Colonic mucosa (tissue), 4 donors: ENCODE results near the gene FBLIM1. TPM values are rescaled to one million over a fixed set of nuclear protein-coding genes. Genes with fewer than 3 reads are reported as not detected.

Source experiments
- DNase-seq: peaks from one replicate; pipeline ENCODE4 v3.0.0-alpha.2; 2020
- H3K27ac ChIP-seq: fragments of 200-600 bp; one replicate; pipeline ENCODE4 v1.8.0; 2021
- H3K27me3 ChIP-seq: fragments of 200-600 bp; one replicate; pipeline ENCODE4 v1.8.0; 2021
- H3K36me3 ChIP-seq: fragments of 200-600 bp; one replicate; pipeline ENCODE4 v1.8.0; 2021
- H3K4me1 ChIP-seq: fragments of 200-600 bp; one replicate; pipeline ENCODE4 v1.8.0; 2021; ENCODE audit warnings: mild to moderate bottlenecking
- H3K4me3 ChIP-seq: fragments of 200-600 bp; one replicate; pipeline ENCODE4 v1.8.0; 2021
- H3K9ac ChIP-seq, 2 donors: one replicate each; pipeline ENCODE4 v1.7.0; 2013; ENCODE audit warnings: control low read depth in 2 of 2, low read depth in 2 of 2, low read length in 2 of 2
- H3K9me3 ChIP-seq: fragments of 200-600 bp; one replicate; pipeline ENCODE4 v1.8.0; 2021
- intact Hi-C: fragments of 100-400 bp; cut with DNase I; formaldehyde crosslinking; loops from one replicate; pipeline ENCODE4 v1.14.1; 2022
- total RNA-seq, 2 donors: library from RNA; stranded (reverse); fragmentation: NEBNext Ultra II Directional in 1 of 2; extraction: Animal tissue kit (Norgen Biotek cat#: 25700) in 1 of 2; gene quantifications; one replicate each; pipeline ENCODE4 v1.2.1, GENCODE V29; 2021
- TF ChIP-seq, protein P1 (sequence below): fragments of 200-600 bp; IDR thresholded peaks from one replicate; pipeline ENCODE4 v1.8.0; 2022; ENCODE audit warnings: antibody characterized with exemption, mild to moderate bottlenecking
- donor health status: healthy.
- donor health status: DM: no; HTN: no; CAD: no.
- donor health status: DM: no; HTN: no; CAD: no.

Gene FBLIM1
- total RNA-seq, 2 donors from 2014 or later = 167 to 213 TPM

DNA sequence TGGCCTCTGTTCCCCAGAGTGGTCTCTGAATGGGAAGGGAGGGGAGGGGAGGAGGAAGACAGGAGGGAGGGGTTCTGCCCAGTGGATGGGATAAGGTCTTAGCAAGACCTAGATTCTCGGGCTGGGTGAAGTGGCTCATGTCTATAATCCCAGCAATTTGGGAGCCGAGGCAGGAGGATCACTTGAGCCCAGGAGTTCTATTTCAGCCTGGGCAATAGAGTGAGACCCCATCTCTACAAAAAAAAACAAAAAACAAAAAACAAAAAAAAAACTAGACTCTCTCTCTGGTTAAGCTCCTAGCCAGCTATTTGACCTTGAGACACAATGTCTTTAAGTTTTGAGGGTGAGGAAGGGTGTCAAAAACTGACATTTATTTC, 37.5 kb downstream of the FBLIM1 start:
- TF ChIP-seq, protein P1, sequence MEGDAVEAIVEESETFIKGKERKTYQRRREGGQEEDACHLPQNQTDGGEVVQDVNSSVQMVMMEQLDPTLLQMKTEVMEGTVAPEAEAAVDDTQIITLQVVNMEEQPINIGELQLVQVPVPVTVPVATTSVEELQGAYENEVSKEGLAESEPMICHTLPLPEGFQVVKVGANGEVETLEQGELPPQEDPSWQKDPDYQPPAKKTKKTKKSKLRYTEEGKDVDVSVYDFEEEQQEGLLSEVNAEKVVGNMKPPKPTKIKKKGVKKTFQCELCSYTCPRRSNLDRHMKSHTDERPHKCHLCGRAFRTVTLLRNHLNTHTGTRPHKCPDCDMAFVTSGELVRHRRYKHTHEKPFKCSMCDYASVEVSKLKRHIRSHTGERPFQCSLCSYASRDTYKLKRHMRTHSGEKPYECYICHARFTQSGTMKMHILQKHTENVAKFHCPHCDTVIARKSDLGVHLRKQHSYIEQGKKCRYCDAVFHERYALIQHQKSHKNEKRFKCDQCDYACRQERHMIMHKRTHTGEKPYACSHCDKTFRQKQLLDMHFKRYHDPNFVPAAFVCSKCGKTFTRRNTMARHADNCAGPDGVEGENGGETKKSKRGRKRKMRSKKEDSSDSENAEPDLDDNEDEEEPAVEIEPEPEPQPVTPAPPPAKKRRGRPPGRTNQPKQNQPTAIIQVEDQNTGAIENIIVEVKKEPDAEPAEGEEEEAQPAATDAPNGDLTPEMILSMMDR = no peak
- Histone ChIP-seq H3K9ac (peak overlapping the region; percentile 35 to 41), H3K36me3 (no peaks in the 10 kb centered on the region), H3K4me3 (no peak overlapping the region), H3K27me3 (no peaks in the 10 kb centered on the region), H3K4me1 (peaks cover 13% of the 10 kb centered on the region), H3K27ac (peak overlapping the region; percentile 75), H3K9me3 (no peaks in the 10 kb centered on the region)
- intact Hi-C loops = no loop called here
- no peak for DNase-seq

- Histone ChIP-seq H3K4me3 (no peak overlapping the region), H3K4me1 (peaks cover 13% of the 10 kb centered on the region), H3K27ac (no peak overlapping the region), H3K36me3 (no peaks in the 10 kb centered on the region), H3K9ac (no peak overlapping the region), H3K27me3 (no peaks in the 10 kb centered on the region), H3K9me3 (no peaks in the 10 kb centered on the region)
- intact Hi-C loops = no loop called here
- TF ChIP-seq, protein P1 = no peak
- peak; percentile 68 for DNase-seq
Observed at GRCh38 chr1:15797614-15798390, 39.2 kb downstream of the FBLIM1 start.

DNA sequence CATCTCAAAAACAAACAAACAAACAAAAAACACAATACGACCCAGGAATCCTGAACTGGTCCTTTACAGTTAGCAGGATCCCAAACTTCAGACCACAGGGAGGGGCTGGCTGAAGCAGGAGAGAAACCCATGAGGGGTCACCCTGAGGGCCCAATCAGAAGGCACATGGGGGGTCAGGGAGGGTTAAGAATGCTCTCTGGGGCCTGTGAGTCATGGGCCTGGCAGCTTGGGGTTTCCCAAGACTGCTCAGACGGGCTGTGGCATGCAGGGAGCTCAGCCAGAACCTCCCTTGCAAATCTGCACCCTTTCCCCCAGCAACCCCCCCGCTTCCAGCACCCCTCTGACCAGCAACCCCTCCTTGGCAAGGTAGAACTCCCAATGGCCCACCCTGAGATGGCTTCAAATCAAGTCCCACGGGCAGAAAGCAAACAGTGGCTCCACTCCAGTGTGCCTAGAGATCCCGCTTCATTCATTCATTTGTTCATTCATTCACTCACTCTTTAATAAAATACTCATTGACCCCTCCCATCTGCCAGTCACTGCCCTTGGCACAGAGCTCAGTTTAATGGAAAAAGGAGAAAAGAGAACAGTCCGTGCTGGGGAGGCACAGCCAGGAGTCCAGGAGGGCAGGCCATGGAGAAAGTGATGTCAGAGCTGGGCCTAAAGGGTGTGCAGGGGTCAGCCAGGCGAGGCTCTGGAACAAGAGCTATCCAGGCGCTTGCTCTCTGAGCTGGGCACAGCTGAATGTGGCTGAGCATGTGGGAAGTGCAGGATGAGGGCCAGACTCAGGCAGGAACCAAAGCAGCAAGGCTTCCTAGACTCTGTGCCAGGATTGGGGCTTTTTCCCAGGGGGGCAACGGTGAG, 40.6 kb downstream of the FBLIM1 start:
- H3K4me3 ChIP-seq = no peak overlapping the region
- TF ChIP-seq, protein P1 = no peak
- no peak for DNase-seq
- H3K36me3 ChIP-seq = no peaks in the 10 kb centered on the region
- H3K27ac ChIP-seq = peak overlapping the region; percentile 53
- no peaks in the 10 kb centered on the region for H3K9me3 ChIP-seq
- intact Hi-C loops = no loop called here
- peaks cover 6% of the 10 kb centered on the region for H3K4me1 ChIP-seq
- H3K9ac ChIP-seq = peak overlapping the region; percentile 52 to 77
- H3K27me3 ChIP-seq = no peaks in the 10 kb centered on the region

DNA sequence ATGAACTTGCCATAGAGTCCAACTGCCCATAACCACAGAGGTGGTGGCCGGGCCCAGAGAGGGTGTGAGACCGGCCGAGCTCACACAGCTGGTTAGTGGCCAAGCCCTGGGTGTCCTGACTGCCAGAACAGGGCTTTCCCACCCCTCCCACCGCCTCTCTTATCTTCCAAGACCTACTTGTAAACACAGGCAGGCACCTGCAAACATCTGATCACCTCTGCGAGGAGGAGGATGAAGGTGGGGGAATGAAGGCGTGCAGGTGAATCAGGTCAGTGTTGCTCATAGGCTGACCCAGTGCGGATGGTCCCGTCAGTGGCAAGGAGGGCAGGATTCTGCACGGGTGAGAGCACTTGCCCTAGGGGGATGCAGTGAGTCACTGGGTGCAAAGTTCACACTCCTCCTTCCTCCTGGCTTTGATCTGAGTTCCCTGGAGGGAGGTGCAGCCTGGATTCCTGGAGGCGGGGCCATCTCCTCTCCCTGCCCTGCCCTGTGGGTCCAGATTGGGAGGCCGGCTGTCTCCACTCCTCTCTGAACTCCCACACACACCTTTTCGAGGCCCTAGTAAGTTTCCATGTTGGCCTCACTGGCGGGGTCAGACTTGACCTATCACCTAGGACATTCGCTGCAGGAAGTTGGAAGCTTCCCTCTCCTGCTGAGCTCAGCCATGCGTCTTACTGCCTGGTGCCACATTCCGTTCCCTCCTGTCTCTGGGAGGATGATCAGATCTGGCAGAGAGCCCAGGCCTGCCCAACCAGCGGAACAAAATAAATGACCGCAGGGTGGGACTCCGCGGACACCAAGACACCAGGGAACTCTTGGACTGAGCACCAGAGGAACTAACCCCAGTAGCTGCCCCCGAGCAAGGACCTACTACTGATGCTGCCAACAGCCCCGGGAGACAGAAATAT, 41.6 kb downstream of the FBLIM1 start:
- intact Hi-C loops = no loop called here
- TF ChIP-seq, protein P1 = no peak
- Histone ChIP-seq H3K27ac (peak overlapping the region; percentile 53), H3K4me3 (no peak overlapping the region), H3K9me3 (no peaks in the 10 kb centered on the region), H3K4me1 (peaks cover 6% of the 10 kb centered on the region), H3K27me3 (no peaks in the 10 kb centered on the region), H3K36me3 (no peaks in the 10 kb centered on the region), H3K9ac (peak overlapping the region; percentile 52 to 77)
- peak; percentile 94 for DNase-seq
